Measurements from ENCODE around the gene KRT81.
"Not testable (repeated sequence)": the region's sequence is repeated elsewhere in the genome, so short reads cannot be mapped to it uniquely, and the experiment has no call there.

KRT81 gene

GRCh38 chr12:52317468-52318052, 26.2 kb upstream of the KRT81 start:
- Histone ChIP-seq H3K4me1 (ENCODE audit: control insufficient read depth, insufficient read depth, low read depth, low read length) (no peaks in the 10 kb centered on the region), H2BK5ac (ENCODE audit: low read depth, low read length, poor library complexity, severe bottlenecking) (no peak overlapping the region), H3K9me3 (ENCODE audit: control insufficient read depth, low read length) (no peaks in the 10 kb centered on the region), H2BK15ac (ENCODE audit: low read depth, poor library complexity, severe bottlenecking) (no peak overlapping the region), H2BK12ac (ENCODE audit: low read length in 2 of 2) (no peak overlapping the region), H2AK5ac (ENCODE audit: low read length, severe bottlenecking) (no peak overlapping the region), H3K4me2 (ENCODE audit: low read length, poor library complexity, severe bottlenecking) (no peak overlapping the region), H3K14ac (ENCODE audit: low read length in 2 of 2) (no peak overlapping the region), H2AFZ (ENCODE audit: low read depth, low read length) (no peak overlapping the region), H3K79me1 (replicated peaks; ENCODE audit: low read length, poor library complexity, severe bottlenecking) (no peaks in the 10 kb centered on the region), H3K9ac (ENCODE audit: low read length) (no peak overlapping the region), H3K27me3 (ENCODE audit: control insufficient read depth in 1 of 2, insufficient read depth in 1 of 2, low read length in 2 of 2) (peaks cover 78 to 98% of the 10 kb centered on the region in 2 experiments), H3K27ac (ENCODE audit: low read length, poor library complexity, severe bottlenecking) (no peak overlapping the region), H3K4ac (ENCODE audit: low read depth in 1 of 2, low read length in 2 of 2) (no peak overlapping the region), H3K36me3 (ENCODE audit: control insufficient read depth in 1 of 2, insufficient read depth in 2 of 2, low read depth in 1 of 2, low read length in 2 of 2) (no peaks in the 10 kb centered on the region), H4K91ac (ENCODE audit: low read length) (no peak overlapping the region), H3K18ac (ENCODE audit: low read depth in 1 of 2, low read length in 2 of 2) (no peak overlapping the region), H4K8ac (ENCODE audit: low read length) (no peak overlapping the region), H3K4me3 (ENCODE audit: insufficient read depth in 1 of 2, low read depth in 1 of 2, low read length in 2 of 2) (no peak overlapping the region), H3K23ac (ENCODE audit: low read length in 2 of 2) (no peak overlapping the region), H2BK120ac (ENCODE audit: low read depth, low read length) (no peak overlapping the region)
- 86% methylated on average over 11 of the region's 12 CpGs for WGBS
- no peak for DNase-seq

- Histone ChIP-seq H4K91ac (ENCODE audit: low read length) (no peak overlapping the region), H3K4me1 (ENCODE audit: control insufficient read depth, insufficient read depth, low read depth, low read length) (no peaks in the 10 kb centered on the region)
These were observed 25.4 kb upstream of the KRT81 start for GRCh38 chr12:52316701-52317100.

GRCh38 chr12:52316290-52316689, 25.0 kb upstream of the KRT81 start:
- WGBS, result 78% methylated on average over 9 of the region's 9 CpGs
- Histone ChIP-seq H2AFZ (ENCODE audit: low read depth, low read length) (no peak overlapping the region), H2BK12ac (ENCODE audit: low read length in 2 of 2) (no peak overlapping the region), H3K4me2 (ENCODE audit: low read length, poor library complexity, severe bottlenecking) (no peak overlapping the region), H2BK5ac (ENCODE audit: low read depth, low read length, poor library complexity, severe bottlenecking) (no peak overlapping the region), H3K18ac (ENCODE audit: low read depth in 1 of 2, low read length in 2 of 2) (no peak overlapping the region), H3K4ac (ENCODE audit: low read depth in 1 of 2, low read length in 2 of 2) (no peak overlapping the region), H3K36me3 (ENCODE audit: control insufficient read depth in 1 of 2, insufficient read depth in 2 of 2, low read depth in 1 of 2, low read length in 2 of 2) (no peaks in the 10 kb centered on the region), H3K4me3 (ENCODE audit: insufficient read depth in 1 of 2, low read depth in 1 of 2, low read length in 2 of 2) (no peak overlapping the region), H2BK15ac (ENCODE audit: low read depth, poor library complexity, severe bottlenecking) (no peak overlapping the region), H2BK120ac (ENCODE audit: low read depth, low read length) (no peak overlapping the region), H4K8ac (ENCODE audit: low read length) (no peak overlapping the region), H2AK5ac (ENCODE audit: low read length, severe bottlenecking) (no peak overlapping the region), H3K4me1 (ENCODE audit: control insufficient read depth, insufficient read depth, low read depth, low read length) (no peaks in the 10 kb centered on the region), H3K27ac (ENCODE audit: low read length, poor library complexity, severe bottlenecking) (no peak overlapping the region), H4K91ac (ENCODE audit: low read length) (no peak overlapping the region), H3K9ac (ENCODE audit: low read length) (no peak overlapping the region), H3K14ac (ENCODE audit: low read length in 2 of 2) (no peak overlapping the region), H3K9me3 (ENCODE audit: control insufficient read depth, low read length) (no peaks in the 10 kb centered on the region), H3K23ac (ENCODE audit: low read length in 2 of 2) (no peak overlapping the region), H3K79me1 (replicated peaks; ENCODE audit: low read length, poor library complexity, severe bottlenecking) (no peaks in the 10 kb centered on the region), H3K27me3 (ENCODE audit: control insufficient read depth in 1 of 2, insufficient read depth in 1 of 2, low read length in 2 of 2) (peaks cover 78 to 98% of the 10 kb centered on the region in 2 experiments)
- no peak for DNase-seq

More at GRCh38 chr12:52316701-52317100, 25.4 kb upstream of the KRT81 start:
- Histone ChIP-seq H3K36me3 (ENCODE audit: control insufficient read depth in 1 of 2, insufficient read depth in 2 of 2, low read depth in 1 of 2, low read length in 2 of 2) (no peaks in the 10 kb centered on the region), H3K9ac (ENCODE audit: low read length) (no peak overlapping the region), H3K4me2 (ENCODE audit: low read length, poor library complexity, severe bottlenecking) (no peak overlapping the region), H2BK5ac (ENCODE audit: low read depth, low read length, poor library complexity, severe bottlenecking) (no peak overlapping the region), H3K9me3 (ENCODE audit: control insufficient read depth, low read length) (no peaks in the 10 kb centered on the region), H4K8ac (ENCODE audit: low read length) (no peak overlapping the region), H3K27me3 (ENCODE audit: control insufficient read depth in 1 of 2, insufficient read depth in 1 of 2, low read length in 2 of 2) (peaks cover 78 to 98% of the 10 kb centered on the region in 2 experiments), H3K14ac (ENCODE audit: low read length in 2 of 2) (no peak overlapping the region), H3K4me3 (ENCODE audit: insufficient read depth in 1 of 2, low read depth in 1 of 2, low read length in 2 of 2) (no peak overlapping the region), H2BK12ac (ENCODE audit: low read length in 2 of 2) (no peak overlapping the region), H3K18ac (ENCODE audit: low read depth in 1 of 2, low read length in 2 of 2) (no peak overlapping the region), H3K4ac (ENCODE audit: low read depth in 1 of 2, low read length in 2 of 2) (no peak overlapping the region), H2AFZ (ENCODE audit: low read depth, low read length) (no peak overlapping the region), H2BK120ac (ENCODE audit: low read depth, low read length) (no peak overlapping the region), H3K27ac (ENCODE audit: low read length, poor library complexity, severe bottlenecking) (no peak overlapping the region), H2BK15ac (ENCODE audit: low read depth, poor library complexity, severe bottlenecking) (no peak overlapping the region), H3K79me1 (replicated peaks; ENCODE audit: low read length, poor library complexity, severe bottlenecking) (no peaks in the 10 kb centered on the region), H3K23ac (ENCODE audit: low read length in 2 of 2) (no peak overlapping the region), H2AK5ac (ENCODE audit: low read length, severe bottlenecking) (no peak overlapping the region)
- DNase-seq, result no peak
- 87% methylated on average over 11 of the region's 11 CpGs for WGBS

- DNase-seq; H4K91ac ChIP-seq (ENCODE audit: low read length); H3K36me3 ChIP-seq (ENCODE audit: control insufficient read depth in 1 of 2, insufficient read depth in 2 of 2, low read depth in 1 of 2, low read length in 2 of 2); H2AK5ac ChIP-seq (ENCODE audit: low read length, severe bottlenecking); H3K4me1 ChIP-seq (ENCODE audit: control insufficient read depth, insufficient read depth, low read depth, low read length); H3K4me2 ChIP-seq (ENCODE audit: low read length, poor library complexity, severe bottlenecking); H4K8ac ChIP-seq (ENCODE audit: low read length); H3K4me3 ChIP-seq (ENCODE audit: insufficient read depth in 1 of 2, low read depth in 1 of 2, low read length in 2 of 2); H2BK12ac ChIP-seq (ENCODE audit: low read length in 2 of 2); H2AFZ ChIP-seq (ENCODE audit: low read depth, low read length); H3K4ac ChIP-seq (ENCODE audit: low read depth in 1 of 2, low read length in 2 of 2); H3K18ac ChIP-seq (ENCODE audit: low read depth in 1 of 2, low read length in 2 of 2); H3K14ac ChIP-seq (ENCODE audit: low read length in 2 of 2); H2BK120ac ChIP-seq (ENCODE audit: low read depth, low read length); H3K27ac ChIP-seq (ENCODE audit: low read length, poor library complexity, severe bottlenecking); H3K79me1 ChIP-seq (replicated peaks; ENCODE audit: low read length, poor library complexity, severe bottlenecking); H3K23ac ChIP-seq (ENCODE audit: low read length in 2 of 2); H2BK15ac ChIP-seq (ENCODE audit: low read depth, poor library complexity, severe bottlenecking); H3K9ac ChIP-seq (ENCODE audit: low read length); H2BK5ac ChIP-seq (ENCODE audit: low read depth, low read length, poor library complexity, severe bottlenecking); H3K9me3 ChIP-seq (ENCODE audit: control insufficient read depth, low read length): not testable (repeated sequence)
- peaks cover 78 to 98% of the 10 kb centered on the region in 2 experiments for H3K27me3 ChIP-seq (ENCODE audit: control insufficient read depth in 1 of 2, insufficient read depth in 1 of 2, low read length in 2 of 2)
- 3% methylated on average over 4 of the region's 9 CpGs for WGBS
These were observed 24.4 kb upstream of the KRT81 start for GRCh38 chr12:52315721-52316120.
